NCI-H128 (cell line): ENCODE data around the gene HBZ.
"Not testable (repeated sequence)": the region's sequence is repeated elsewhere in the genome, so short reads cannot be mapped to it uniquely, and the experiment has no call there.

Source experiments
- DNase-seq: peaks from one replicate; lab custom pipeline; 2025; ENCODE audit not compliant: unreplicated experiment; lab: John Stamatoyannopoulos, UW

Gene HBZ

DNA sequence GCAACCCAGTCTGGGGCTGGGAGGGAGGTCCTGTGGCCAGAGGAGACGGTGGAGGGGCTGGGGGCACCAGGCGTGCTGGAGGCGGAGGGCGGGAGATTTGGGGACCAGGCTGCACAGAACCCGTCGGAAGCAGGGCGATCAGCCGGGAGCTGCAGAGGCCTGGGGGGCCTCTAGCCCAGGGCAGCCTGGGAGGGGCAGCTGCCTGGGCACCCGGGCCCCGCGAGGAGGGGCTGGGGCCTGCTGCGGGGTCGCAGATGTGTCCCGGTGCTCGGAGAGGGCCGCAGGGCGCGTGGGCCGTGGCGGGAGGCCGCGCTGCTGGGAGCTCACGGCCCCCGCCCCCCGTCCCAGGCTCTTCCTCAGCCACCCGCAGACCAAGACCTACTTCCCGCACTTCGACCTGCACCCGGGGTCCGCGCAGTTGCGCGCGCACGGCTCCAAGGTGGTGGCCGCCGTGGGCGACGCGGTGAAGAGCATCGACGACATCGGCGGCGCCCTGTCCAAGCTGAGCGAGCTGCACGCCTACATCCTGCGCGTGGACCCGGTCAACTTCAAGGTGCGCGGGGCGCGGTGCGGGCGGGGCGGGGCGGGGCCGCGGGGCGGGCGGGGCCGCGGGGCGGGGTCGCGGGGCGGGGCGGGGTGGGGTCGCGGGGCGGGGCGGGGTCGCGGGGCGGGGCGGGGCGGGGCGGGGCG, 11.8 kb downstream of the HBZ start:
- DNase-seq: not testable (repeated sequence)

DNA sequence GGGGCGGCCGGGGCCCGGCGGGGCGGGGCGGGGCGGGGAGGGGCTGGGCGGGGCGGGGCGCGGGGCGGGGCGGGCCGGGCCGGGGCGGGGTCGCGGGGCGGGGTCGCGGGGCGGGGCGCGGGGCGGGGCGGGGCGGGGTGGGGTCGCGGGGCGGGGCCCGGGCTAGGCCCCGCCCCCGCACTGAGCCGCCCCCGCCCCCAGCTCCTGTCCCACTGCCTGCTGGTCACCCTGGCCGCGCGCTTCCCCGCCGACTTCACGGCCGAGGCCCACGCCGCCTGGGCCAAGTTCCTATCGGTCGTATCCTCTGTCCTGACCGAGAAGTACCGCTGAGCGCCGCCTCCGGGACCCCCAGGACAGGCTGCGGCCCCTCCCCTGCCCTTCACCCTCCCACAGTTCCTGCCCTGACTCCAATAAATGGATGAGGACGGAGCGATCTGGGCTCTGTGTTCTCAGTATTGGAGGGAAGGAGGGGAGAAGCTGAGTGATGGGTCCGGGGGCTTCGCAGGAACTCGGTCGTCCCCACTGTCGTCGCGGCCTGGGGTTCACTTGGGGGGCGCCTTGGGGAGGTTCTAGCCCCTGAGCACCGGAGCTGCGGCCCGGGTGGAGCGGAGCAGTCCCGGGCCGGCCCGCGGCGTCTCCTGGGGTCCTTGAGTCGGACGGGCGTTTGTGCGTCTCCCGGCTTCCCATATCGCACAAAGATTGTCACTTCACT, 12.5 kb downstream of the HBZ start:
- DNase-seq: no peak

DNA sequence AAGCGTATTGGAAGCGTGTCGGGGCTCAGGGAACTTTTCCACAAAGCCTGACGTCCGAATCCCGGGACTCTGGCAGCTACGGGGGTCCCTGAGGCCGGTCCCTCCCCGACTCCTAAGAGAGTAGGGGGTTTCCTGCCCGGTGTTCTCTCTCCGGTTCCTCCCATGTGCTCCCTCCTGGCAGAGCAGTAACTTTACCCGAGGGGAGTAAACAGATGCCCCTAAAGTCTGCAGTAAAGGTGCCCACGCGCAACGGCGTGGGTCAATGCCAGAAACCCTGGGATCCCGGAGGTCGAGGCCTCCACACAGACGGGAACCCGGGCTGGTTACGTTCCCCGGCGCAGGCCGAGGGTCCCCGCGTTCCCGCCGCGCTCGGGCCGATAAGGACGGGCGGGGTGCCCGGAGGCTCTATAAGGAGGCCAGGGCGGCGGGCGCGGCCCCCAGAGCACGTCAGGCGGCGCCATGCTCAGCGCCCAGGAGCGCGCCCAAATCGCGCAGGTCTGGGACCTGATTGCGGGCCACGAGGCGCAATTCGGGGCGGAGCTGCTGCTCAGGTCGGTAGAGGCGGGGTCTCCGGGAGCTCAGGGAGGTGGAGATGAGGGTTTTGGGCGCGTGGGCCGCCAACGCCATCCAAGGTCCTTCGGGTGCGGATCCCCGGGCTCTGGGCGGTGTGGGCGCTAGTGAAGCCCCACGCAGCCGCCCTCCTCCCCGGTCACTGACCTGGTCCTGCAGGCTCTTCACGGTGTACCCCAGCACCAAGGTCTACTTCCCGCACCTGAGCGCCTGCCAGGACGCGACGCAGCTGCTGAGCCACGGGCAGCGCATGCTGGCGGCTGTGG, 13.3 kb downstream of the HBZ start, which contains the start of gene HBM:
TSS of gene HBM (plus strand) at position 440 of the 836 bp plus-strand sequence. CDS start at position 460, 20 bp downstream.
- DNase-seq: no peak

DNA sequence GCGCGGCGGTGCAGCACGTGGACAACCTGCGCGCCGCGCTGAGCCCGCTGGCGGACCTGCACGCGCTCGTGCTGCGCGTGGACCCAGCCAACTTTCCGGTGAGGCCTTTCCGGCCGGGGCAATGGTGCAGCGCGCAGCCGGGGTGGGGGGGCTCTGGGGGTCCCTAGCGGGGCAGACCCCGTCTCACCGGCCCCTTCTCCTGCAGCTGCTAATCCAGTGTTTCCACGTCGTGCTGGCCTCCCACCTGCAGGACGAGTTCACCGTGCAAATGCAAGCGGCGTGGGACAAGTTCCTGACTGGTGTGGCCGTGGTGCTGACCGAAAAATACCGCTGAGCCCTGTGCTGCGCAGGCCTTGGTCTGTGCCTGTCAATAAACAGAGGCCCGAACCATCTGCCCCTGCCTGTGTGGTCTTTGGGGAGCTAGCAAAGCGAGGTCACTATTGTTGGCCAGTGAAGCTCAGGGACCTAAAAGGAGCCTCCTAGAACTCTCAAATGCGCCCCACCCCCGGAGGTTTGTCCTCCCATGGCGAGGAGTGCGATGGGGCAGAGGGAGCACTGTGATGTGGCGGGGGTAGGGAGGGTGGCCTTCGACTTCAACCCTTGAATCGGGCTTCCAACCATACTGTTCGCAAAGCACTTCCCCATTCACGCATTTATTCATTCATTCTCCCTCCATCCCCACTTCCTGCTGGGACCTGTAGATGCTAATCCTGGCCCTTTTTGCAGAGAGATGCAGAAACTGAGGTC, 14.1 kb downstream of the HBZ start:
- DNase-seq: no peak

DNA sequence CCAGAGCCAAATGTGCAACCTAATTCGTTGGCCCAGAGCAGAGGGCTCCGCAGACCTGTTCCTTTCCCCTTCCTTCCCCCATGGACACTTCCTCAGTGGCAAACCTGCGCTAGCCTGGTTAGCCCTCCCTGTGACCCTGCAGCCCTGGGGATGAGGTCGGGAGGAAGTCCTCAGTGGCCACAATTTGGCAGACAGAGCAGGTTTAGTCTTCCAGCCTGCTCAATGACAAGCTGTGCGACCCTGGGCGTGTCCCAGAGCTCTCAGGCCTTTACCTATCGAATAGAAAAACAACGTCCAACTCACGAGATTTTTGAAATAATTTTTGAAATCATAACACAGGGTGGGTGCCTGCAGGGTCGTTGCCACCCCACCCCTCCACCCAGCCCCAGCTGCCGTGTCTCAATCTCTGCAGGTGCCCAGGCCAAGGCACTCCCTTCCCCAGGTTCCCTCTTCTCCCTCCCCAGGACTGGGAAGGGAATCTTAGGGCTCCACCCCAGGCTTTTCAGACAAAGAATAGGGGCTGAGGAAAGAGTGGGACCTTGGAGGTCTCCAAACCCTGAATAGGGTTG, 14.8 kb downstream of the HBZ start:
- DNase-seq: no peak

DNA sequence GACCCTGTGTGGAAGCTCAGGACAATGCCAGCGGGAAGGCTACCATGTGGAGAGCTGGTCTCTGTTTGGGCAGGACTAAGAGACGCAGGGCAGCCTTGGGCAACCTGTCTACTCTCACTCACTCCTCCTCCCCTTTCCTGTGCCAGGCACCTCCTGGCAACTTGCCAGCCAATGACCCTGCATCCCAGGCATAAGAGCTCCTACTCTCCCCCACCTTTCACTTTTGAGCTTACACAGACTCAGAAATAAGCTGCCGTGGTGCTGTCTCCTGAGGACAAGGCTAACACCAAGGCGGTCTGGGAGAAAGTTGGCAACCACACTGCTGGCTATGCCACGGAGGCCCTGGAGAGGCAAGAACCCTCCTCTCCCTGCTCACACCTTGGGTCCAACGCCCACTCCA, 16.0 kb downstream of the HBZ start:
- no peak for DNase-seq

DNA sequence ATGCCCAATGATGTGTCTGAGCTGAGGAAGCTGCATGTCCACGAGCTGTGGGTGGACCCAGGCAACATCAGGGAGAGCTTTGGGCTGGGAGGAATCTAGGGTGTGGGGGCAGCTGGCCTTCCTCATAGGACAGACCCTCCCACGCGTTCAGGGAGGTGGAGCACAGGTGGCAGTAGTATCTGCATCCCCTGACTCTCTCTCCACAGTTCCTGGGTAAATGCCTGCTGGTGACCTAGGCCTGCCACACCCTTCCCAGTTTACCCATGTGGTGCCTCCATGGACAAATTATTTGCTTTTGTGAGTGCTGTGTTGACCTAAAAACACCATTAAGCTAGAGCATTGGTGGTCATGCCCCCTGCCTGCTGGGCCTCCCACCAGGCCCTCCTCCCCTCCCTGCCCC, 16.6 kb downstream of the HBZ start:
- DNase-seq: no peak

DNA sequence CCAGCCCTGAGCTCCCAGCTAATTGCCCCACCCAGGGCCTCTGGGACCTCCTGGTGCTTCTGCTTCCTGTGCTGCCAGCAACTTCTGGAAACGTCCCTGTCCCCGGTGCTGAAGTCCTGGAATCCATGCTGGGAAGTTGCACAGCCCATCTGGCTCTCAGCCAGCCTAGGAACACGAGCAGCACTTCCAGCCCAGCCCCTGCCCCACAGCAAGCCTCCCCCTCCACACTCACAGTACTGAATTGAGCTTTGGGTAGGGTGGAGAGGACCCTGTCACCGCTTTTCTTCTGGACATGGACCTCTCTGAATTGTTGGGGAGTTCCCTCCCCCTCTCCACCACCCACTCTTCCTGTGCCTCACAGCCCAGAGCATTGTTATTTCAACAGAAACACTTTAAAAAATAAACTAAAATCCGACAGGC, 17.7 kb downstream of the HBZ start:
- not testable (repeated sequence) for DNase-seq

DNA sequence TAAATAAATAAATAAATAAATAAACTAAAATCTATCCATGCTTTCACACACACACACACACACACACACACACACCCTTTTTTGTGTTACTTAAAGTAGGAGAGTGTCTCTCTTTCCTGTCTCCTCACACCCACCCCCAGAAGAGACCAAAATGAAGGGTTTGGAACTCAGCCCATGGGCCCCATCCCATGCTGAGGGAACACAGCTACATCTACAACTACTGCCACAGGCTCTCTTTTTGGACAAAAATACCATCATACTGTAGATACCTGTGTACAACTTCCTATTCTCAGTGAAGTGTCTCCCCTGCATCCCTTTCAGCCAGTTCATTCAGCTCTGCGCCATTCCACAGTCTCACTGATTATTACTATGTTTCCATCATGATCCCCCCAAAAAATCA, 18.3 kb downstream of the HBZ start:
- no peak for DNase-seq

DNA sequence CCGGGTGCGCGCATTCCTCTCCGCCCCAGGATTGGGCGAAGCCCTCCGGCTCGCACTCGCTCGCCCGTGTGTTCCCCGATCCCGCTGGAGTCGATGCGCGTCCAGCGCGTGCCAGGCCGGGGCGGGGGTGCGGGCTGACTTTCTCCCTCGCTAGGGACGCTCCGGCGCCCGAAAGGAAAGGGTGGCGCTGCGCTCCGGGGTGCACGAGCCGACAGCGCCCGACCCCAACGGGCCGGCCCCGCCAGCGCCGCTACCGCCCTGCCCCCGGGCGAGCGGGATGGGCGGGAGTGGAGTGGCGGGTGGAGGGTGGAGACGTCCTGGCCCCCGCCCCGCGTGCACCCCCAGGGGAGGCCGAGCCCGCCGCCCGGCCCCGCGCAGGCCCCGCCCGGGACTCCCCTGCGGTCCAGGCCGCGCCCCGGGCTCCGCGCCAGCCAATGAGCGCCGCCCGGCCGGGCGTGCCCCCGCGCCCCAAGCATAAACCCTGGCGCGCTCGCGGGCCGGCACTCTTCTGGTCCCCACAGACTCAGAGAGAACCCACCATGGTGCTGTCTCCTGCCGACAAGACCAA, 20.0 kb downstream of the HBZ start, which contains the start of gene HBA2:
TSS of gene HBA2 (plus strand) at position 503 of the 568 bp plus-strand sequence. CDS start at position 540, 37 bp downstream.
- DNase-seq: not testable (repeated sequence)

DNA sequence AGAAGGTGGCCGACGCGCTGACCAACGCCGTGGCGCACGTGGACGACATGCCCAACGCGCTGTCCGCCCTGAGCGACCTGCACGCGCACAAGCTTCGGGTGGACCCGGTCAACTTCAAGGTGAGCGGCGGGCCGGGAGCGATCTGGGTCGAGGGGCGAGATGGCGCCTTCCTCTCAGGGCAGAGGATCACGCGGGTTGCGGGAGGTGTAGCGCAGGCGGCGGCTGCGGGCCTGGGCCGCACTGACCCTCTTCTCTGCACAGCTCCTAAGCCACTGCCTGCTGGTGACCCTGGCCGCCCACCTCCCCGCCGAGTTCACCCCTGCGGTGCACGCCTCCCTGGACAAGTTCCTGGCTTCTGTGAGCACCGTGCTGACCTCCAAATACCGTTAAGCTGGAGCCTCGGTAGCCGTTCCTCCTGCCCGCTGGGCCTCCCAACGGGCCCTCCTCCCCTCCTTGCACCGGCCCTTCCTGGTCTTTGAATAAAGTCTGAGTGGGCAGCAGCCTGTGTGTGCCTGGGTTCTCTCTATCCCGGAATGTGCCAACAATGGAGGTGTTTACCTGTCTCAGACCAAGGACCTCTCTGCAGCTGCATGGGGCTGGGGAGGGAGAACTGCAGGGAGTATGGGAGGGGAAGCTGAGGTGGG, 20.9 kb downstream of the HBZ start:
- not testable (repeated sequence) for DNase-seq

DNA sequence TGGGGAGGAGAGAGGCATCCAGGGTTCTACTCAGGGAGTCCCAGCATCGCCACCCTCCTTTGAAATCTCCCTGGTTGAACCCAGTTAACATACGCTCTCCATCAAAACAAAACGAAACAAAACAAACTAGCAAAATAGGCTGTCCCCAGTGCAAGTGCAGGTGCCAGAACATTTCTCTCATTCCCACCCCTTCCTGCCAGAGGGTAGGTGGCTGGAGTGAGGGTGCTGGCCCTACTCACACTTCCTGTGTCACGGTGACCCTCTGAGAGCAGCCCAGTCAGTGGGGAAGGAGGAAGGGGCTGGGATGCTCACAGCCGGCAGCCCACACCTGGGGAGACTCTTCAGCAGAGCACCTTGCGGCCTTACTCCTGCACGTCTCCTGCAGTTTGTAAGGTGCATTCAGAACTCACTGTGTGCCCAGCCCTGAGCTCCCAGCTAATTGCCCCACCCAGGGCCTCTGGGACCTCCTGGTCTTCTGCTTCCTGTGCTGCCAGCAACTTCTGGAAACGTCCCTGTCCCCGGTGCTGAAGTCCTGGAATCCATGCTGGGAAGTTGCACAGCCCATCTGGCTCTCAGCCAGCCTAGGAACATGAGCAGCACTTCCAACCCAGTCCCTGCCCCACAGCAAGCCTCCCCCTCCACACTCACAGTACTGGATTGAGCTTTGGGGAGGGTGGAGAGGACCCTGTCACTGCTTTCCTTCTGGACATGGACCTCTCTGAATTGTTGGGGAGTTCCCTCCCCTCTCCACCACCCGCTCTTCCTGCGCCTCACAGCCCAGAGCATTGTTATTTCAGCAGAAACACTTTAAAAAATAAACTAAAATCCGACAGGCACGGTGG, 21.7 kb downstream of the HBZ start:
- not testable (repeated sequence) for DNase-seq

DNA sequence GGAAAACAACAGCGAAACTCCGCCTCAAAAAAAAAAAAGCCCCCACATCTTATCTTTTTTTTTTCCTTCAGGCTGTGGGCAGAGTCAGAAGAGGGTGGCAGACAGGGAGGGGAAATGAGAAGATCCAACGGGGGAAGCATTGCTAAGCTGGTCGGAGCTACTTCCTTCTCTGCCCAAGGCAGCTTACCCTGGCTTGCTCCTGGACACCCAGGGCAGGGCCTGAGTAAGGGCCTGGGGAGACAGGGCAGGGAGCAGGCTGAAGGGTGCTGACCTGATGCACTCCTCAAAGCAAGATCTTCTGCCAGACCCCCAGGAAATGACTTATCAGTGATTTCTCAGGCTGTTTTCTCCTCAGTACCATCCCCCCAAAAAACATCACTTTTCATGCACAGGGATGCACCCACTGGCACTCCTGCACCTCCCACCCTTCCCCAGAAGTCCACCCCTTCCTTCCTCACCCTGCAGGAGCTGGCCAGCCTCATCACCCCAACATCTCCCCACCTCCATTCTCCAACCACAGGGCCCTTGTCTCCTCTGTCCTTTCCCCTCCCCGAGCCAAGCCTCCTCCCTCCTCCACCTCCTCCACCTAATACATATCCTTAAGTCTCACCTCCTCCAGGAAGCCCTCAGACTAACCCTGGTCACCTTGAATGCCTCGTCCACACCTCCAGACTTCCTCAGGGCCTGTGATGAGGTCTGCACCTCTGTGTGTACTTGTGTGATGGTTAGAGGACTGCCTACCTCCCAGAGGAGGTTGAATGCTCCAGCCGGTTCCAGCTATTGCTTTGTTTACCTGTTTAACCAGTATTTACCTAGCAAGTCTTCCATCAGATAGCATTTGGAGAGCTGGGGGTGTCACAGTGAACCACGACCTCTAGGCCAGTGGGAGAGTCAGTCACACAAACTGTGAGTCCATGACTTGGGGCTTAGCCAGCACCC, 22.8 kb downstream of the HBZ start:
- no peak for DNase-seq

DNA sequence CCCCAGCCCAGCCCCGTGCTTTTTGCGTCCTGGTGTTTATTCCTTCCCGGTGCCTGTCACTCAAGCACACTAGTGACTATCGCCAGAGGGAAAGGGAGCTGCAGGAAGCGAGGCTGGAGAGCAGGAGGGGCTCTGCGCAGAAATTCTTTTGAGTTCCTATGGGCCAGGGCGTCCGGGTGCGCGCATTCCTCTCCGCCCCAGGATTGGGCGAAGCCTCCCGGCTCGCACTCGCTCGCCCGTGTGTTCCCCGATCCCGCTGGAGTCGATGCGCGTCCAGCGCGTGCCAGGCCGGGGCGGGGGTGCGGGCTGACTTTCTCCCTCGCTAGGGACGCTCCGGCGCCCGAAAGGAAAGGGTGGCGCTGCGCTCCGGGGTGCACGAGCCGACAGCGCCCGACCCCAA, 23.6 kb downstream of the HBZ start:
- DNase-seq: not testable (repeated sequence)

DNA sequence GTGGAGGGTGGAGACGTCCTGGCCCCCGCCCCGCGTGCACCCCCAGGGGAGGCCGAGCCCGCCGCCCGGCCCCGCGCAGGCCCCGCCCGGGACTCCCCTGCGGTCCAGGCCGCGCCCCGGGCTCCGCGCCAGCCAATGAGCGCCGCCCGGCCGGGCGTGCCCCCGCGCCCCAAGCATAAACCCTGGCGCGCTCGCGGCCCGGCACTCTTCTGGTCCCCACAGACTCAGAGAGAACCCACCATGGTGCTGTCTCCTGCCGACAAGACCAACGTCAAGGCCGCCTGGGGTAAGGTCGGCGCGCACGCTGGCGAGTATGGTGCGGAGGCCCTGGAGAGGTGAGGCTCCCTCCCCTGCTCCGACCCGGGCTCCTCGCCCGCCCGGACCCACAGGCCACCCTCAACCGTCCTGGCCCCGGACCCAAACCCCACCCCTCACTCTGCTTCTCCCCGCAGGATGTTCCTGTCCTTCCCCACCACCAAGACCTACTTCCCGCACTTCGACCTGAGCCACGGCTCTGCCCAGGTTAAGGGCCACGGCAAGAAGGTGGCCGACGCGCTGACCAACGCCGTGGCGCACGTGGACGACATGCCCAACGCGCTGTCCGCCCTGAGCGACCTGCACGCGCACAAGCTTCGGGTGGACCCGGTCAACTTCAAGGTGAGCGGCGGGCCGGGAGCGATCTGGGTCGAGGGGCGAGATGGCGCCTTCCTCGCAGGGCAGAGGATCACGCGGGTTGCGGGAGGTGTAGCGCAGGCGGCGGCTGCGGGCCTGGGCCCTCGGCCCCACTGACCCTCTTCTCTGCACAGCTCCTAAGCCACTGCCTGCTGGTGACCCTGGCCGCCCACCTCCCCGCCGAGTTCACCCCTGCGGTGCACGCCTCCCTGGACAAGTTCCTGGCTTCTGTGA, 24.3 kb downstream of the HBZ start, which contains the start of gene HBA1:
TSS of gene HBA1 (plus strand) at position 204 of the 906 bp plus-strand sequence. CDS start at position 241, 37 bp downstream.
- DNase-seq: not testable (repeated sequence)

DNA sequence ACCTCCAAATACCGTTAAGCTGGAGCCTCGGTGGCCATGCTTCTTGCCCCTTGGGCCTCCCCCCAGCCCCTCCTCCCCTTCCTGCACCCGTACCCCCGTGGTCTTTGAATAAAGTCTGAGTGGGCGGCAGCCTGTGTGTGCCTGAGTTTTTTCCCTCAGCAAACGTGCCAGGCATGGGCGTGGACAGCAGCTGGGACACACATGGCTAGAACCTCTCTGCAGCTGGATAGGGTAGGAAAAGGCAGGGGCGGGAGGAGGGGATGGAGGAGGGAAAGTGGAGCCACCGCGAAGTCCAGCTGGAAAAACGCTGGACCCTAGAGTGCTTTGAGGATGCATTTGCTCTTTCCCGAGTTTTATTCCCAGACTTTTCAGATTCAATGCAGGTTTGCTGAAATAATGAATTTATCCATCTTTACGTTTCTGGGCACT, 25.0 kb downstream of the HBZ start:
- no peak for DNase-seq
